ENCODE data around the gene HYAL3. TPM values are rescaled to one million over a fixed set of nuclear protein-coding genes. Genes with fewer than 3 reads are reported as not detected.
"Not testable (repeated sequence)": the region's sequence is repeated elsewhere in the genome, so short reads cannot be mapped to it uniquely, and the experiment has no call there.

HYAL3 gene
- total RNA-seq, 2 experiments from 2014 or later: 3.0 to 3.2 TPM

GRCh38 chr3:50263478-50264382, 35.5 kb downstream of the HYAL3 start:
- ChIA-PET CTCF (interaction anchor here (0.6 kb wide), 1 partner anchor 17 kb away, joined by 3 read pairs; no protein-coding TSS in a partner anchor), POLR2A (interaction anchor here (0.8 to 1.1 kb wide), 2 partner anchors 12 to 17 kb away, joined by 3 read pairs; no protein-coding TSS in a partner anchor)
- Mint-ChIP-seq H3K27me3 (peaks cover 13% of the 10 kb centered on the region), H3K36me3 (ENCODE audit: low read depth) (peaks cover 11% of the 10 kb centered on the region), H3K27ac (no peak overlapping the region), H3K9me3 (no peaks in the 10 kb centered on the region), H3K4me1 (ENCODE audit: low read depth) (no peaks in the 10 kb centered on the region), H3K4me3 (no peak overlapping the region)
- H3K4me3 ChIP-seq (ENCODE audit: low read length): no peak overlapping the region
- peaks cover 0 to 10% of the 10 kb centered on the region in 2 experiments for H3K27me3 ChIP-seq (ENCODE audit: control insufficient read depth in 1 of 2, insufficient read depth in 2 of 2, low read length in 2 of 2)
- no peak for TF ChIP-seq CTCF (IDR thresholded peaks at IDR 0.05)
- no peaks in the 10 kb centered on the region for H3K9me3 ChIP-seq (ENCODE audit: control insufficient read depth in 1 of 2, insufficient read depth in 1 of 2, low read length in 2 of 2)
- no peak for DNase-seq
- ATAC-seq (ENCODE audit: poor library complexity): no peak
- H3K36me3 ChIP-seq (ENCODE audit: insufficient read depth, low read length): peaks cover 6% of the 10 kb centered on the region
- H3K27ac ChIP-seq (ENCODE audit: low read depth in 1 of 2, low read length in 2 of 2): no peak overlapping the region
- H3K4me1 ChIP-seq (ENCODE audit: insufficient read depth, low read length): peaks cover 15% of the 10 kb centered on the region
- intact Hi-C loops (cut with DNase I, micrococcal nuclease): no loop called here

GRCh38 chr3:50262778-50263177, 36.4 kb downstream of the HYAL3 start:
- intact Hi-C loops (cut with DNase I, micrococcal nuclease): no loop called here
- ATAC-seq (ENCODE audit: poor library complexity) (no peak), DNase-seq (no peak)
- Histone ChIP-seq H3K4me1 (ENCODE audit: insufficient read depth, low read length) (peaks cover 15% of the 10 kb centered on the region), H3K4me3 (ENCODE audit: low read length) (no peak overlapping the region), H3K36me3 (ENCODE audit: insufficient read depth, low read length) (peaks cover 15% of the 10 kb centered on the region), H3K27me3 (ENCODE audit: control insufficient read depth in 1 of 2, insufficient read depth in 2 of 2, low read length in 2 of 2) (peaks cover 0 to 10% of the 10 kb centered on the region in 2 experiments), H3K9me3 (ENCODE audit: control insufficient read depth in 1 of 2, insufficient read depth in 1 of 2, low read length in 2 of 2) (no peaks in the 10 kb centered on the region), H3K27ac (ENCODE audit: low read depth in 1 of 2, low read length in 2 of 2) (no peak overlapping the region)
- Mint-ChIP-seq H3K9me3 (no peaks in the 10 kb centered on the region), H3K27me3 (peaks cover 5% of the 10 kb centered on the region), H3K27ac (no peak overlapping the region), H3K4me1 (ENCODE audit: low read depth) (no peaks in the 10 kb centered on the region), H3K36me3 (ENCODE audit: low read depth) (peaks cover 21% of the 10 kb centered on the region), H3K4me3 (no peak overlapping the region)
- POLR2A ChIA-PET: no interaction called here
- no peak for TF ChIP-seq CTCF (IDR thresholded peaks at IDR 0.05)
- CTCF ChIA-PET: no interaction called here

- POLR2A ChIA-PET; ATAC-seq (ENCODE audit: poor library complexity); H3K9me3 Mint-ChIP-seq; H3K4me3 ChIP-seq (ENCODE audit: low read length); CTCF ChIA-PET; intact Hi-C loops (cut with DNase I, micrococcal nuclease); H3K27me3 Mint-ChIP-seq; H3K27ac ChIP-seq (ENCODE audit: low read depth in 1 of 2, low read length in 2 of 2); DNase-seq; H3K9me3 ChIP-seq (ENCODE audit: control insufficient read depth in 1 of 2, insufficient read depth in 1 of 2, low read length in 2 of 2); H3K4me1 Mint-ChIP-seq (ENCODE audit: low read depth); H3K27ac Mint-ChIP-seq; H3K4me3 Mint-ChIP-seq: not testable (repeated sequence)
- H3K36me3 Mint-ChIP-seq (ENCODE audit: low read depth): peaks cover 27% of the 10 kb centered on the region
- peaks cover 0 to 10% of the 10 kb centered on the region in 2 experiments for H3K27me3 ChIP-seq (ENCODE audit: control insufficient read depth in 1 of 2, insufficient read depth in 2 of 2, low read length in 2 of 2)
- peaks cover 15% of the 10 kb centered on the region for H3K4me1 ChIP-seq (ENCODE audit: insufficient read depth, low read length)
- H3K36me3 ChIP-seq (ENCODE audit: insufficient read depth, low read length): peaks cover 21% of the 10 kb centered on the region
Observed at GRCh38 chr3:50262200-50262599, 37.0 kb downstream of the HYAL3 start.
